H1 (cell line): ENCODE data around the gene PNPLA3. TPM values are rescaled to one million over a fixed set of nuclear protein-coding genes. Genes with fewer than 3 reads are reported as not detected.

Source experiments
- BACH1 ChIP-seq: IDR thresholded peaks from 2 replicates; pipeline ENCODE4 v1.6.1; 2012; ENCODE audit warnings: low read length, improper control_type of control experiment
- EGR1 ChIP-seq: IDR thresholded peaks from 2 replicates; pipeline ENCODE4 v1.6.1; 2011; ENCODE audit warnings: low read depth, low read length, borderline replicate concordance
- RFX5 ChIP-seq: IDR thresholded peaks from 2 replicates; pipeline ENCODE4 v1.6.1; 2011; ENCODE audit warnings: low read depth, low read length, improper control_type of control experiment, borderline replicate concordance
- polyA plus RNA-seq, 7 experiments: library from polyadenylated mRNA; depleted of rRNA in 3 of 7; stranded (reverse) in 5 of 7; unstranded in 2 of 7; fragments of >200 nt in 5 of 7; fragments of 200-250 nt in 2 of 7; gene quantifications; 1 replicate in 5 of 7; 2 replicates in 1 of 7; 4 replicates in 1 of 7; pipeline versions ENCODE4 v1.2.1 to v1.2.3, GENCODE V29; 2011 to 2013; ENCODE audit warnings: missing spikeins in 2 of 7, mixed read lengths in 2 of 7
- total RNA-seq: library from RNA; stranded (reverse); fragmentation: NEBNext Ultra II Directional; extraction: Animal tissue kit (Norgen Biotek cat#: 25700); gene quantifications from 2 replicates; pipeline ENCODE4 v1.2.1, GENCODE V29; 2021
- TF ChIP-seq, protein P1 (sequence below): fragments of 300-600 bp; sonication (generic); IDR thresholded peaks from 2 replicates; pipeline ENCODE4 v1.7.1; 2012; ENCODE audit warnings: low read length, moderate library complexity, mild to moderate bottlenecking, inconsistent platforms; ENCODE audit not compliant: insufficient replicate concordance

The PNPLA3 gene
- total and polyA plus RNA-seq, 2 of the 8 experiments (the other 6 are each of a cell fraction or from before 2014, with no cell fraction given) = 17.5 to 23.4 TPM

DNA sequence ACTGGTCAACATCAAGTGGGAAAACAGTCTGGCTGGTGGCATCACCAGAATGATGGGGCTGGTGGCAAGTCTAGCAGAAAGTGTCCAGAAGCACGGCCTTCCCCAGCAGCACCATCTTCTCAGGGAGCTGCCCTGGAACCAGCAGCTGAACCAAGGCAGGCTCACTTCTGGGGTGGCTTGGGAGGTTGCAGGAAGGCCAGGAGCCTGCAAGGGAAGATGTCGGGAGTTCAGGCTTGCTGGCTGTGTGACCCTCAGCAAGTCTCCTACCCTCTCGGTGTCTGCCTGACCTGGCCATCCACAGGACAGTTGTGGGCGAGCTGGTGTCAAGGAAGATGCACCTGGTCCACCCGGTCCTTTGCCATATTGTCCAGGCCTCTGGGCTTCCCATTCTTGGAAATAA, 29.5 kb upstream of the PNPLA3 start (continued):
- TF ChIP-seq, protein P1, sequence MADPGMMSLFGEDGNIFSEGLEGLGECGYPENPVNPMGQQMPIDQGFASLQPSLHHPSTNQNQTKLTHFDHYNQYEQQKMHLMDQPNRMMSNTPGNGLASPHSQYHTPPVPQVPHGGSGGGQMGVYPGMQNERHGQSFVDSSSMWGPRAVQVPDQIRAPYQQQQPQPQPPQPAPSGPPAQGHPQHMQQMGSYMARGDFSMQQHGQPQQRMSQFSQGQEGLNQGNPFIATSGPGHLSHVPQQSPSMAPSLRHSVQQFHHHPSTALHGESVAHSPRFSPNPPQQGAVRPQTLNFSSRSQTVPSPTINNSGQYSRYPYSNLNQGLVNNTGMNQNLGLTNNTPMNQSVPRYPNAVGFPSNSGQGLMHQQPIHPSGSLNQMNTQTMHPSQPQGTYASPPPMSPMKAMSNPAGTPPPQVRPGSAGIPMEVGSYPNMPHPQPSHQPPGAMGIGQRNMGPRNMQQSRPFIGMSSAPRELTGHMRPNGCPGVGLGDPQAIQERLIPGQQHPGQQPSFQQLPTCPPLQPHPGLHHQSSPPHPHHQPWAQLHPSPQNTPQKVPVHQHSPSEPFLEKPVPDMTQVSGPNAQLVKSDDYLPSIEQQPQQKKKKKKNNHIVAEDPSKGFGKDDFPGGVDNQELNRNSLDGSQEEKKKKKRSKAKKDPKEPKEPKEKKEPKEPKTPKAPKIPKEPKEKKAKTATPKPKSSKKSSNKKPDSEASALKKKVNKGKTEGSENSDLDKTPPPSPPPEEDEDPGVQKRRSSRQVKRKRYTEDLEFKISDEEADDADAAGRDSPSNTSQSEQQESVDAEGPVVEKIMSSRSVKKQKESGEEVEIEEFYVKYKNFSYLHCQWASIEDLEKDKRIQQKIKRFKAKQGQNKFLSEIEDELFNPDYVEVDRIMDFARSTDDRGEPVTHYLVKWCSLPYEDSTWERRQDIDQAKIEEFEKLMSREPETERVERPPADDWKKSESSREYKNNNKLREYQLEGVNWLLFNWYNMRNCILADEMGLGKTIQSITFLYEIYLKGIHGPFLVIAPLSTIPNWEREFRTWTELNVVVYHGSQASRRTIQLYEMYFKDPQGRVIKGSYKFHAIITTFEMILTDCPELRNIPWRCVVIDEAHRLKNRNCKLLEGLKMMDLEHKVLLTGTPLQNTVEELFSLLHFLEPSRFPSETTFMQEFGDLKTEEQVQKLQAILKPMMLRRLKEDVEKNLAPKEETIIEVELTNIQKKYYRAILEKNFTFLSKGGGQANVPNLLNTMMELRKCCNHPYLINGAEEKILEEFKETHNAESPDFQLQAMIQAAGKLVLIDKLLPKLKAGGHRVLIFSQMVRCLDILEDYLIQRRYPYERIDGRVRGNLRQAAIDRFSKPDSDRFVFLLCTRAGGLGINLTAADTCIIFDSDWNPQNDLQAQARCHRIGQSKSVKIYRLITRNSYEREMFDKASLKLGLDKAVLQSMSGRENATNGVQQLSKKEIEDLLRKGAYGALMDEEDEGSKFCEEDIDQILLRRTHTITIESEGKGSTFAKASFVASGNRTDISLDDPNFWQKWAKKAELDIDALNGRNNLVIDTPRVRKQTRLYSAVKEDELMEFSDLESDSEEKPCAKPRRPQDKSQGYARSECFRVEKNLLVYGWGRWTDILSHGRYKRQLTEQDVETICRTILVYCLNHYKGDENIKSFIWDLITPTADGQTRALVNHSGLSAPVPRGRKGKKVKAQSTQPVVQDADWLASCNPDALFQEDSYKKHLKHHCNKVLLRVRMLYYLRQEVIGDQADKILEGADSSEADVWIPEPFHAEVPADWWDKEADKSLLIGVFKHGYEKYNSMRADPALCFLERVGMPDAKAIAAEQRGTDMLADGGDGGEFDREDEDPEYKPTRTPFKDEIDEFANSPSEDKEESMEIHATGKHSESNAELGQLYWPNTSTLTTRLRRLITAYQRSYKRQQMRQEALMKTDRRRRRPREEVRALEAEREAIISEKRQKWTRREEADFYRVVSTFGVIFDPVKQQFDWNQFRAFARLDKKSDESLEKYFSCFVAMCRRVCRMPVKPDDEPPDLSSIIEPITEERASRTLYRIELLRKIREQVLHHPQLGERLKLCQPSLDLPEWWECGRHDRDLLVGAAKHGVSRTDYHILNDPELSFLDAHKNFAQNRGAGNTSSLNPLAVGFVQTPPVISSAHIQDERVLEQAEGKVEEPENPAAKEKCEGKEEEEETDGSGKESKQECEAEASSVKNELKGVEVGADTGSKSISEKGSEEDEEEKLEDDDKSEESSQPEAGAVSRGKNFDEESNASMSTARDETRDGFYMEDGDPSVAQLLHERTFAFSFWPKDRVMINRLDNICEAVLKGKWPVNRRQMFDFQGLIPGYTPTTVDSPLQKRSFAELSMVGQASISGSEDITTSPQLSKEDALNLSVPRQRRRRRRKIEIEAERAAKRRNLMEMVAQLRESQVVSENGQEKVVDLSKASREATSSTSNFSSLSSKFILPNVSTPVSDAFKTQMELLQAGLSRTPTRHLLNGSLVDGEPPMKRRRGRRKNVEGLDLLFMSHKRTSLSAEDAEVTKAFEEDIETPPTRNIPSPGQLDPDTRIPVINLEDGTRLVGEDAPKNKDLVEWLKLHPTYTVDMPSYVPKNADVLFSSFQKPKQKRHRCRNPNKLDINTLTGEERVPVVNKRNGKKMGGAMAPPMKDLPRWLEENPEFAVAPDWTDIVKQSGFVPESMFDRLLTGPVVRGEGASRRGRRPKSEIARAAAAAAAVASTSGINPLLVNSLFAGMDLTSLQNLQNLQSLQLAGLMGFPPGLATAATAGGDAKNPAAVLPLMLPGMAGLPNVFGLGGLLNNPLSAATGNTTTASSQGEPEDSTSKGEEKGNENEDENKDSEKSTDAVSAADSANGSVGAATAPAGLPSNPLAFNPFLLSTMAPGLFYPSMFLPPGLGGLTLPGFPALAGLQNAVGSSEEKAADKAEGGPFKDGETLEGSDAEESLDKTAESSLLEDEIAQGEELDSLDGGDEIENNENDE = no peak
- TF ChIP-seq BACH1 (no peak), RFX5 (no peak), EGR1 (no peak)
